Endothelial cell (in vitro differentiated cells): Measurements from ENCODE around the gene HOXC13. TPM values are rescaled to one million over a fixed set of nuclear protein-coding genes. Genes with fewer than 3 reads are reported as not detected.
A peak's percentile ranks its signal among the peaks of the same experiment; 100 is the strongest.

Experiments used
- DNase-seq: peaks from one replicate; pipeline ENCODE4 v3.0.0; 2021; ENCODE audit warnings: low spot score
- H3K27ac Mint-ChIP-seq: one replicate; pipeline ENCODE4 v1.8.0; 2021; ENCODE audit warnings: mixed read lengths, inconsistent platforms; ENCODE audit not compliant: unreplicated experiment
- H3K27me3 Mint-ChIP-seq: one replicate; pipeline ENCODE4 v1.8.0; 2021; ENCODE audit warnings: mild to moderate bottlenecking, moderate library complexity, mixed read lengths, inconsistent platforms; ENCODE audit not compliant: unreplicated experiment
- H3K36me3 Mint-ChIP-seq: one replicate; pipeline ENCODE4 v1.8.0; 2021; ENCODE audit warnings: mild to moderate bottlenecking, low read depth, mixed read lengths, inconsistent platforms; ENCODE audit not compliant: unreplicated experiment
- H3K4me1 Mint-ChIP-seq: one replicate; pipeline ENCODE4 v1.8.0; 2021; ENCODE audit warnings: mild to moderate bottlenecking, mixed read lengths, inconsistent platforms; ENCODE audit not compliant: unreplicated experiment
- H3K4me3 Mint-ChIP-seq: one replicate; pipeline ENCODE4 v1.8.0; 2021; ENCODE audit warnings: mild to moderate bottlenecking, mixed read lengths, inconsistent platforms; ENCODE audit not compliant: unreplicated experiment
- H3K9me3 Mint-ChIP-seq: one replicate; pipeline ENCODE4 v1.8.0; 2021; ENCODE audit warnings: mixed read lengths, inconsistent platforms; ENCODE audit not compliant: unreplicated experiment
- total RNA-seq: library from RNA; stranded (reverse); fragmentation: NEBNext Ultra II Directional; extraction: Animal tissue kit (Norgen Biotek cat#: 25700); gene quantifications from one replicate; pipeline ENCODE4 v1.2.1, GENCODE V29; 2021; ENCODE audit not compliant: unreplicated experiment
- TF ChIP-seq, protein P1 (sequence below): fragments of 200-600 bp; sonication (generic); IDR thresholded peaks from one replicate; pipeline ENCODE4 v1.5.0; 2021; ENCODE audit warnings: antibody characterized with exemption; ENCODE audit not compliant: unreplicated experiment

HOXC13 gene
- total RNA-seq, 1 donor from 2014 or later: 0.38 TPM

- no peak overlapping the region for H3K4me3 Mint-ChIP-seq
- TF ChIP-seq, protein P1, sequence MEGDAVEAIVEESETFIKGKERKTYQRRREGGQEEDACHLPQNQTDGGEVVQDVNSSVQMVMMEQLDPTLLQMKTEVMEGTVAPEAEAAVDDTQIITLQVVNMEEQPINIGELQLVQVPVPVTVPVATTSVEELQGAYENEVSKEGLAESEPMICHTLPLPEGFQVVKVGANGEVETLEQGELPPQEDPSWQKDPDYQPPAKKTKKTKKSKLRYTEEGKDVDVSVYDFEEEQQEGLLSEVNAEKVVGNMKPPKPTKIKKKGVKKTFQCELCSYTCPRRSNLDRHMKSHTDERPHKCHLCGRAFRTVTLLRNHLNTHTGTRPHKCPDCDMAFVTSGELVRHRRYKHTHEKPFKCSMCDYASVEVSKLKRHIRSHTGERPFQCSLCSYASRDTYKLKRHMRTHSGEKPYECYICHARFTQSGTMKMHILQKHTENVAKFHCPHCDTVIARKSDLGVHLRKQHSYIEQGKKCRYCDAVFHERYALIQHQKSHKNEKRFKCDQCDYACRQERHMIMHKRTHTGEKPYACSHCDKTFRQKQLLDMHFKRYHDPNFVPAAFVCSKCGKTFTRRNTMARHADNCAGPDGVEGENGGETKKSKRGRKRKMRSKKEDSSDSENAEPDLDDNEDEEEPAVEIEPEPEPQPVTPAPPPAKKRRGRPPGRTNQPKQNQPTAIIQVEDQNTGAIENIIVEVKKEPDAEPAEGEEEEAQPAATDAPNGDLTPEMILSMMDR: no peak
- H3K36me3 Mint-ChIP-seq: no peaks in the 10 kb centered on the region
- H3K4me1 Mint-ChIP-seq: peaks cover 18% of the 10 kb centered on the region
- DNase-seq: no peak
- no peak overlapping the region for H3K27ac Mint-ChIP-seq
- H3K27me3 Mint-ChIP-seq: peaks cover 42% of the 10 kb centered on the region
- no peaks in the 10 kb centered on the region for H3K9me3 Mint-ChIP-seq
Measured at GRCh38 chr12:53975064-53975471, 36.4 kb downstream of the HOXC13 start.

GRCh38 chr12:53975479-53976152 is 37.0 kb downstream of the HOXC13 start:
- peaks cover 21% of the 10 kb centered on the region for H3K4me1 Mint-ChIP-seq
- H3K9me3 Mint-ChIP-seq: no peaks in the 10 kb centered on the region
- peak overlapping the region; percentile 59 for H3K27ac Mint-ChIP-seq
- H3K4me3 Mint-ChIP-seq: peak overlapping the region; percentile 86
- TF ChIP-seq, protein P1: no peak
- DNase-seq: no peak
- no peaks in the 10 kb centered on the region for H3K36me3 Mint-ChIP-seq
- H3K27me3 Mint-ChIP-seq: peaks cover 42% of the 10 kb centered on the region

DNA sequence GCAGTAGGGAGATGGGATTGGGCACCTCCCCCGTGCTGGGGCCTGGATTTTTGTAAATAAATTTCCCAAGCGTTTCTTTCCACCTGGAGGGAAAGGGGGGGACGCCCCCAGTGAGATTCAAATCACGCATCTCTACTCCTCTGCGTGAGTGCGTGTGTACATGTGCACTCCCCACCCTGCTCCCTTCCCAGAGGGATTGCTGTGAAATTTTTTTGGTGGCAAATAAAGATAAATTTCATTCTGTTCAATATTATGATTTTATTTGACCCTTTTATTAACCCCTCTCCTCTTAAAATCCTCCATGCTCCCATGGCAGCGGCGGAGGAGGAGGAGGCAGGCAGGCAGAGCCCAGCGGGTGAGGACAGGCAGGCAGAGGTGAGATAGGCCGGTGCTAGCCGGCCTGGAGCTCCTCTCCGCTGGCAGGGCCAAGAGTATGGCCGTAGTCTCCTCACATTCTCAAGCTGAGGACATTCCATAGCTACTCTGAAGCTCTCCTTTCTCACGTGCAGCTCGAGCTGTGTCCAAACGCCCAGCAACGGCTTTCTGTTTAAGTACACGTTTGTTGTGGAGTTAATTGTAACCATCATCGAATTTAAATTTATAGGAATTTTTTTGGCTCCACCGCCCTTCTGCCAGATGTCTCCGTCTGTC is 37.7 kb downstream of the HOXC13 start:
- H3K9me3 Mint-ChIP-seq: no peaks in the 10 kb centered on the region
- TF ChIP-seq, protein P1: no peak
- H3K36me3 Mint-ChIP-seq: no peaks in the 10 kb centered on the region
- H3K27ac Mint-ChIP-seq: no peak overlapping the region
- DNase-seq: no peak
- H3K4me3 Mint-ChIP-seq: no peak overlapping the region
- peaks cover 23% of the 10 kb centered on the region for H3K4me1 Mint-ChIP-seq
- peaks cover 45% of the 10 kb centered on the region for H3K27me3 Mint-ChIP-seq

- H3K27me3 Mint-ChIP-seq: peaks cover 42% of the 10 kb centered on the region
- no peak for DNase-seq
- no peak overlapping the region for H3K27ac Mint-ChIP-seq
- H3K36me3 Mint-ChIP-seq: no peaks in the 10 kb centered on the region
- H3K4me3 Mint-ChIP-seq: no peak overlapping the region
- TF ChIP-seq, protein P1: no peak
- no peaks in the 10 kb centered on the region for H3K9me3 Mint-ChIP-seq
- H3K4me1 Mint-ChIP-seq: peaks cover 23% of the 10 kb centered on the region
Measured at GRCh38 chr12:53976823-53977595, 38.4 kb downstream of the HOXC13 start.
